ENCODE measurements around the gene ADAM22.
"Not testable (repeated sequence)": the region's sequence is repeated elsewhere in the genome, so short reads cannot be mapped to it uniquely, and the experiment has no call there.

- TF ChIP-seq CTCF, POLR2A (IDR thresholded peaks at IDR 0.05): not testable (repeated sequence)
Measured at GRCh38 chr7:87908814-87909213, 25.2 kb upstream of the ADAM22 start.
